ENCODE results near the gene SRGAP3. TPM values are rescaled to one million over a fixed set of nuclear protein-coding genes. Genes with fewer than 3 reads are reported as not detected.

The SRGAP3 gene
- total and polyA plus RNA-seq, 4 donors: 1.2 to 32.8 (median 7.3) TPM

DNA sequence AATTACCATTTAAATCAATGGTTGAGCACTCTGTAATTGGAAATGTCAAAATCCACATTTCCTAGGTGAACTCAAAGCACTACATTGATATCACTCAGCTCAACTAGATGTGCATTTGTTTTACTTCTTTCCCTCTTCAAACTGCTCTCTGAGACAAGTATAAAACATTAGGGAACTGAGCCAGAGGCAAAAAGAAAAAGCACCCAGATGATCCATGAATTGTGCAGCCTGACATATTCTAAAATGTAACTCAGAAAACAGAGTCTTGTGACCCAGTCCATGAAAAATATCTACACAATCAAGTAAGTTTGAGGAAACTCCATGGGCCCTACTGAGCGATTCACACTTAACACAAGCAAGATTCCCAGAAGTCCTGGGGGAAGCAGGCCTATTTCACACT lies 9.8 kb downstream of the SRGAP3 start:
- Histone ChIP-seq H3K27me3 (ENCODE audit: control insufficient read depth in 3 of 3, insufficient read depth in 3 of 3, low read length in 2 of 3) (no peaks in the 10 kb centered on the region), H3K9ac (ENCODE audit: insufficient read depth in 1 of 2, low read length in 2 of 2) (no peak overlapping the region), H3K36me3 (ENCODE audit: control insufficient read depth in 4 of 4, insufficient read depth in 4 of 4, low read length in 4 of 4) (peaks cover 0 to 2% (median 0%) of the 10 kb centered on the region in 4 donors), H3K27ac (ENCODE audit: low read depth in 1 of 2, low read length in 1 of 2) (no peak overlapping the region), H3K4me1 (ENCODE audit: control insufficient read depth in 5 of 5, insufficient read depth in 5 of 5, low read length in 5 of 5) (peaks cover 0 to 22% (median 0%) of the 10 kb centered on the region in 5 donors), H3K4me3 (no peak overlapping the region), H3K9me3 (ENCODE audit: control insufficient read depth in 4 of 4, insufficient read depth in 3 of 4, low read length in 3 of 4) (no peaks in the 10 kb centered on the region)
- no peak for ATAC-seq (ENCODE audit: insufficient read depth, low FRiP score)
- WGBS, 2 donors: 91 to 97% methylated on average over 1 of the region's 1 CpG
- TF ChIP-seq, protein P1, sequence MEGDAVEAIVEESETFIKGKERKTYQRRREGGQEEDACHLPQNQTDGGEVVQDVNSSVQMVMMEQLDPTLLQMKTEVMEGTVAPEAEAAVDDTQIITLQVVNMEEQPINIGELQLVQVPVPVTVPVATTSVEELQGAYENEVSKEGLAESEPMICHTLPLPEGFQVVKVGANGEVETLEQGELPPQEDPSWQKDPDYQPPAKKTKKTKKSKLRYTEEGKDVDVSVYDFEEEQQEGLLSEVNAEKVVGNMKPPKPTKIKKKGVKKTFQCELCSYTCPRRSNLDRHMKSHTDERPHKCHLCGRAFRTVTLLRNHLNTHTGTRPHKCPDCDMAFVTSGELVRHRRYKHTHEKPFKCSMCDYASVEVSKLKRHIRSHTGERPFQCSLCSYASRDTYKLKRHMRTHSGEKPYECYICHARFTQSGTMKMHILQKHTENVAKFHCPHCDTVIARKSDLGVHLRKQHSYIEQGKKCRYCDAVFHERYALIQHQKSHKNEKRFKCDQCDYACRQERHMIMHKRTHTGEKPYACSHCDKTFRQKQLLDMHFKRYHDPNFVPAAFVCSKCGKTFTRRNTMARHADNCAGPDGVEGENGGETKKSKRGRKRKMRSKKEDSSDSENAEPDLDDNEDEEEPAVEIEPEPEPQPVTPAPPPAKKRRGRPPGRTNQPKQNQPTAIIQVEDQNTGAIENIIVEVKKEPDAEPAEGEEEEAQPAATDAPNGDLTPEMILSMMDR (IDR thresholded peaks at IDR 0.05; ENCODE audit: control extremely low read depth, extremely low read depth): no peak
- no peak for DNase-seq

DNA sequence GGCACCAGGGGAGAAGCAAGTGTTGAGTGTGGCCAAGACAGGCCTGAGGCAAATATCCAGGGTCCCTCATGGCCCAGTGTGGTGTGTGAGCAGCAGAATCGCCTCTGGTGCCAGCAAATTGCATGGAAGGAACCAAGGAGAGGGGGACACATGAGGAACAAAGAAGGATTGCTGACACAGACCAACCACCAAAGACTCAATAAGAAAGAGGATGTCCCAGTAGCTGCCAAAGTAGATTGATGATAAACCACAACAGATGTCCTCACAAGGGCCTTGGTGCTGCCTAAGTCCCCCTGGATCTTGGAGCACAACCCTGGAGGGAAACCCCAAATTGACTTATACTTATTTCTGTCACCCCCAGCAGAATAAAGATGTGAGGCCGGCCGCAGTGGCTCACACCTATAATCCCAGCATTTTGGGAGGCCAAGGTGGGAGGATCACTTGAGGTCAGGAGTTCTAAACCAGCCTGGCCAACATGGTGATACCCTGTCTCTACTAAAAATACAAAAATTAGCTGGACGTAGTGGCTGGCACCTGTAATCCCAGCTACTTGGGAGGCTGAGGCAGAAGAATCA lies 10.6 kb downstream of the SRGAP3 start:
- no peak for DNase-seq
- no peak overlapping the region for H3K27ac ChIP-seq (ENCODE audit: low read depth in 1 of 2, low read length in 1 of 2)
- WGBS, 2 donors: 89 to 91% methylated on average over 4 of the region's 4 CpGs
- TF ChIP-seq, protein P1 (IDR thresholded peaks at IDR 0.05; ENCODE audit: control extremely low read depth, extremely low read depth): no peak
- no peak overlapping the region for H3K4me3 ChIP-seq
- peaks cover 0 to 4% (median 0%) of the 10 kb centered on the region in 4 donors for H3K36me3 ChIP-seq (ENCODE audit: control insufficient read depth in 4 of 4, insufficient read depth in 4 of 4, low read length in 4 of 4)
- no peaks in the 10 kb centered on the region for H3K27me3 ChIP-seq (ENCODE audit: control insufficient read depth in 3 of 3, insufficient read depth in 3 of 3, low read length in 2 of 3)
- ATAC-seq (ENCODE audit: insufficient read depth, low FRiP score): no peak
- no peaks in the 10 kb centered on the region for H3K9me3 ChIP-seq (ENCODE audit: control insufficient read depth in 4 of 4, insufficient read depth in 3 of 4, low read length in 3 of 4)
- H3K4me1 ChIP-seq (ENCODE audit: control insufficient read depth in 5 of 5, insufficient read depth in 5 of 5, low read length in 5 of 5): peaks cover 0 to 29% (median 0%) of the 10 kb centered on the region in 5 donors
- H3K9ac ChIP-seq (ENCODE audit: insufficient read depth in 1 of 2, low read length in 2 of 2): no peak overlapping the region

DNA sequence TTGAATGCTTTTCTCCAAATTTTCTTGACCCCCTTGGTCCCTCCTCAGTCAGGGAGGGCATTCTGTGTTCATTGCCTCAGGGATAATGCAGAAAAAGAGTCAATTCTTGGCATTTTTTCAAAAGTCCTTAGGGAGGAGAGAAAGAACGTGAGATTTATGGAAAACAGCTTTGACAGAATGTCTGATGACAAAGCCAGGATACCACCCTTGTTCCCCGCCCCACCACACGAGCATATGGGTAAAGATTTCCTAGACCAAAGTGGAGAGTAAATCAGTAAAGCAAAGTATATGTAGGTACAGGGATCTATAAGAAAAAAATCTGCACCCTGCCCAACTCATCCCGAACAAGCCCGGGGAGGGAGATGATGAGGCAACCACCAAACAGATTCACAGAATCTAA lies 11.2 kb downstream of the SRGAP3 start:
- no peak overlapping the region for H3K9ac ChIP-seq (ENCODE audit: insufficient read depth in 1 of 2, low read length in 2 of 2)
- no peaks in the 10 kb centered on the region for H3K9me3 ChIP-seq (ENCODE audit: control insufficient read depth in 4 of 4, insufficient read depth in 3 of 4, low read length in 3 of 4)
- H3K27ac ChIP-seq (ENCODE audit: low read depth in 1 of 2, low read length in 1 of 2): no peak overlapping the region
- TF ChIP-seq, protein P1 (IDR thresholded peaks at IDR 0.05; ENCODE audit: control extremely low read depth, extremely low read depth): no peak
- ATAC-seq (ENCODE audit: insufficient read depth, low FRiP score) (no peak), DNase-seq (no peak)
- H3K27me3 ChIP-seq (ENCODE audit: control insufficient read depth in 3 of 3, insufficient read depth in 3 of 3, low read length in 2 of 3): no peaks in the 10 kb centered on the region
- H3K36me3 ChIP-seq (ENCODE audit: control insufficient read depth in 4 of 4, insufficient read depth in 4 of 4, low read length in 4 of 4): peaks cover 0 to 5% (median 0%) of the 10 kb centered on the region in 4 donors
- H3K4me1 ChIP-seq (ENCODE audit: control insufficient read depth in 5 of 5, insufficient read depth in 5 of 5, low read length in 5 of 5): peaks cover 0 to 29% (median 0%) of the 10 kb centered on the region in 5 donors
- 84 to 90% methylated on average over 5 of the region's 5 CpGs for WGBS, 2 donors
- no peak overlapping the region for H3K4me3 ChIP-seq

Data from lung (tissue), 12 donors.